ENCODE measurements around the gene TTI1.
A peak's percentile ranks its signal among the peaks of the same experiment; 100 is the strongest.

Gene TTI1

GRCh38 chr20:38008233-38008944 lies 24.9 kb downstream of the TTI1 start:
- DNase-seq: no peak

GRCh38 chr20:38007526-38007925 lies 25.7 kb downstream of the TTI1 start:
- DNase-seq: no peak

- DNase-seq: no peak
These were observed 27.4 kb downstream of the TTI1 start for GRCh38 chr20:38005903-38006302.

GRCh38 chr20:38004416-38004815 lies 28.8 kb downstream of the TTI1 start:
- no peak for DNase-seq

GRCh38 chr20:38002422-38002821 lies 30.8 kb downstream of the TTI1 start:
- DNase-seq: no peak

GRCh38 chr20:38001981-38002380 lies 31.3 kb downstream of the TTI1 start:
- no peak for DNase-seq

GRCh38 chr20:38001173-38001875 lies 31.9 kb downstream of the TTI1 start:
- no peak for DNase-seq

- DNase-seq: no peak
These were observed 33.0 kb downstream of the TTI1 start for GRCh38 chr20:38000293-38000692.

GRCh38 chr20:37999526-38000263 lies 33.6 kb downstream of the TTI1 start:
- no peak for DNase-seq

- no peak for DNase-seq
These were observed 35.7 kb downstream of the TTI1 start for GRCh38 chr20:37997516-37997915.

- no peak for DNase-seq
These were observed 37.2 kb downstream of the TTI1 start for GRCh38 chr20:37995856-37996605.

GRCh38 chr20:37994512-37994911 lies 38.7 kb downstream of the TTI1 start:
- DNase-seq: no peak

GRCh38 chr20:37992802-37993409 lies 40.4 kb downstream of the TTI1 start:
- DNase-seq: peak; percentile 26

GRCh38 chr20:37991908-37992307 lies 41.3 kb downstream of the TTI1 start:
- DNase-seq: no peak

GRCh38 chr20:37991157-37991866 lies 41.9 kb downstream of the TTI1 start:
- no peak for DNase-seq

GRCh38 chr20:37990571-37991151 lies 42.6 kb downstream of the TTI1 start:
- DNase-seq: no peak

GRCh38 chr20:37989601-37990295 lies 43.5 kb downstream of the TTI1 start:
- DNase-seq: peak; percentile 5

- DNase-seq: no peak
These were observed 44.8 kb downstream of the TTI1 start for GRCh38 chr20:37988306-37988954.

GRCh38 chr20:37987602-37988290 lies 45.5 kb downstream of the TTI1 start:
- DNase-seq: no peak

Data from NCI-H1105 treated with DMSO at 0.1 percent for 48 hours (cell line).